ENCODE measurements around the gene TCP10L.
A peak's percentile ranks its signal among the peaks of the same experiment; 100 is the strongest.
"Not testable (repeated sequence)": the region's sequence is repeated elsewhere in the genome, so short reads cannot be mapped to it uniquely, and the experiment has no call there.

TCP10L gene

GRCh38 chr21:32554832-32555638 lies 30.3 kb downstream of the TCP10L start:
- no peak for DNase-seq (ENCODE audit: low spot score)

GRCh38 chr21:32549886-32550285 lies 35.4 kb downstream of the TCP10L start:
- no peak for DNase-seq (ENCODE audit: low spot score)

- no peak for DNase-seq (ENCODE audit: low spot score)
Measured at GRCh38 chr21:32549440-32549839, 35.9 kb downstream of the TCP10L start.

- no peak for DNase-seq (ENCODE audit: low spot score)
Measured at GRCh38 chr21:32548978-32549377, 36.3 kb downstream of the TCP10L start.

GRCh38 chr21:32547018-32547417 lies 38.3 kb downstream of the TCP10L start:
- no peak for DNase-seq (ENCODE audit: low spot score)

GRCh38 chr21:32545948-32546441 lies 39.3 kb downstream of the TCP10L start:
- no peak for DNase-seq (ENCODE audit: low spot score)

- no peak for DNase-seq (ENCODE audit: low spot score)
Measured at GRCh38 chr21:32544697-32545096, 40.6 kb downstream of the TCP10L start.

- no peak for DNase-seq (ENCODE audit: low spot score)
Measured at GRCh38 chr21:32543975-32544374, 41.3 kb downstream of the TCP10L start.

GRCh38 chr21:32543056-32543455 lies 42.3 kb downstream of the TCP10L start:
- not testable (repeated sequence) for DNase-seq (ENCODE audit: low spot score)

GRCh38 chr21:32539378-32539777 lies 45.9 kb downstream of the TCP10L start:
- no peak for DNase-seq (ENCODE audit: low spot score)

- peak; percentile 31 for DNase-seq (ENCODE audit: low spot score)
Measured at GRCh38 chr21:32538147-32538792, 47.1 kb downstream of the TCP10L start.

GRCh38 chr21:32537569-32537881 lies 47.8 kb downstream of the TCP10L start:
- DNase-seq (ENCODE audit: low spot score): no peak

GRCh38 chr21:32535612-32536011 lies 49.7 kb downstream of the TCP10L start:
- DNase-seq (ENCODE audit: low spot score): no peak

GRCh38 chr21:32534113-32534512 lies 51.2 kb downstream of the TCP10L start:
- no peak for DNase-seq (ENCODE audit: low spot score)

GRCh38 chr21:32533611-32534010 lies 51.7 kb downstream of the TCP10L start:
- DNase-seq (ENCODE audit: low spot score): no peak

- DNase-seq (ENCODE audit: low spot score): no peak
Measured at GRCh38 chr21:32533053-32533452, 52.3 kb downstream of the TCP10L start.

- no peak for DNase-seq (ENCODE audit: low spot score)
Measured at GRCh38 chr21:32532636-32533035, 52.7 kb downstream of the TCP10L start.

- not testable (repeated sequence) for DNase-seq (ENCODE audit: low spot score)
Measured at GRCh38 chr21:32531561-32531960, 53.8 kb downstream of the TCP10L start.

- not testable (repeated sequence) for DNase-seq (ENCODE audit: low spot score)
Measured at GRCh38 chr21:32530809-32531208, 54.5 kb downstream of the TCP10L start.

- DNase-seq (ENCODE audit: low spot score): no peak
Measured at GRCh38 chr21:32529679-32530078, 55.6 kb downstream of the TCP10L start.

- DNase-seq (ENCODE audit: low spot score): no peak
Measured at GRCh38 chr21:32525282-32525681, 60.0 kb downstream of the TCP10L start.

- DNase-seq (ENCODE audit: low spot score): no peak
Measured at GRCh38 chr21:32523988-32524719, 61.2 kb downstream of the TCP10L start.

Data from CD4-positive, alpha-beta T cell treated with Interleukin-2 at 100 ng/mL for 4 hours (primary cell).